HG03196 (cell line): ENCODE measurements around the gene ADAM12.

ENCODE experiments used
- ATAC-seq: cut with Tn5 transposase; IDR thresholded peaks from one replicate; pipeline ENCODE4 v1.9.1; 2021; ENCODE audit not compliant: unreplicated experiment

ADAM12 gene

DNA sequence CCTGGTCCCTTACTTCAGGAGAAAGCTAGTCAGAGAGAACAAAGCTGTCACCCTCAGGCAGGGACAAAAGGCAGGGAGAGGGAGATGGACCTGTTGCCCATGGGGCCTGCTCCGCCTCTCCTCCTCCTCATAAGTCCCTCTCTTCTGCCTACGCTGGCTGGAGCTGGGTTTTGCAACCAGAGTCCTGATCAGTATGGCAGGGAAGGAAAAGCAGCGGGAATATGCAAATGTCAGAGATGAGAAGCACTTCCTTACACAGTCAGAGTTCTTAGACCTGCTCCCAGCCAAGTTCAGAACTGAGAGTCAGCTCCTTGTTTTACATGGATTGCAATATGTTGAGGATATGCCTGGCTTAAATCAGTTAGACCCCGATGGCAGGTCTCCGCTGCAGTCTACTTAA, 231.1 kb downstream of the ADAM12 start:
- no peak for ATAC-seq

GRCh38 chr10:126156503-126156902, 231.8 kb downstream of the ADAM12 start:
- ATAC-seq: no peak

DNA sequence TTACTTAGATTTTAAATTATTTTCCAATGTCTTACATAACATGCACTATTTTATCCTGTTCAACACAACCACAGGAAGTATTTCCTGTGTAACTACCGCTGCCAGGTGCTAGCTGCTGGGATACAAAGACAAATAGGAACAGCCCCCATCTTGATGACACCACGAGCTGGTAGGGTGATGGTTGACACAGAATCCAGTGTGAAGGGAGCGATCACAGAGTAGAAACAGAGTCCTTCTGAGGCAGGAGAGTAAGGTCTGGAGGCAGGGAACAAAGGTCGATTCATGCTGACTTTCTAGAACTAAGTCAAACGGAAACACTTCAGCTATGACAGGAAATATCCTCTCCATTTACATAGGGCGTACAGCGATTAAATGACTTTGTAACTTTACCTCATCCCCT, 232.3 kb downstream of the ADAM12 start:
- no peak for ATAC-seq

GRCh38 chr10:126155528-126155927, 232.7 kb downstream of the ADAM12 start:
- ATAC-seq: no peak

- ATAC-seq: no peak
These were observed 234.3 kb downstream of the ADAM12 start for GRCh38 chr10:126153711-126154628.

GRCh38 chr10:126147866-126148587, 240.2 kb downstream of the ADAM12 start:
- no peak for ATAC-seq

GRCh38 chr10:126146771-126147170, 241.5 kb downstream of the ADAM12 start:
- ATAC-seq: no peak

- ATAC-seq: no peak
These were observed 245.2 kb downstream of the ADAM12 start for GRCh38 chr10:126143117-126143516.

GRCh38 chr10:126140746-126141273, 247.5 kb downstream of the ADAM12 start:
- ATAC-seq: no peak

- no peak for ATAC-seq
These were observed 250.6 kb downstream of the ADAM12 start for GRCh38 chr10:126137562-126138221.

- no peak for ATAC-seq
These were observed 252.2 kb downstream of the ADAM12 start for GRCh38 chr10:126135941-126136595.

- no peak for ATAC-seq
These were observed 253.1 kb downstream of the ADAM12 start for GRCh38 chr10:126135177-126135576.

GRCh38 chr10:126133906-126134656, 254.2 kb downstream of the ADAM12 start:
- ATAC-seq: no peak

DNA sequence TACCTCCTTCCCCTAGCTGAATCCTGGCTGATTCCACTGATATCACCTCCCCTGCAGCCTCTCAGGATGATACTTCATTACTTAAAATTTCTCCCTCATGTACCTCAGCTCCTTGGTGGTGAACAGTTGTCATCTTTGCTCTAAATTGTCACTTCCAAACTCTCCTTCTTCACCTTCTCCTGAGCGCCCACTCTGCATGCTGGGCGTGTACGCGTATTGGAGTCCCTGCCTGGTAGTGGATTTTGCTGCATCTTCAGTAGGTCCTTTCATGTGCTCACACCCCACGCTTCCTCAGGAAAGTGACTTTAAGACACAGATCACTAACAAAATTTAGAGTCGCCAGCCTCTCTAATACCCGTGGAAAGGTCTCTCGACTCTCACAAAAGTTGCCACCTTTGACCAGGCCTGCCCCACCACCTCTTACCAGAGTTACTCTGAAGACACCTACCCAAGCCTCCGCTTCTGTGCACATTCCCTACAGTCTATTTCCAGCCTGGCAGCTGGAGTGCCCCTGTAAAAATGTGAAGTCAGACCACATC, 255.1 kb downstream of the ADAM12 start:
- ATAC-seq: no peak

DNA sequence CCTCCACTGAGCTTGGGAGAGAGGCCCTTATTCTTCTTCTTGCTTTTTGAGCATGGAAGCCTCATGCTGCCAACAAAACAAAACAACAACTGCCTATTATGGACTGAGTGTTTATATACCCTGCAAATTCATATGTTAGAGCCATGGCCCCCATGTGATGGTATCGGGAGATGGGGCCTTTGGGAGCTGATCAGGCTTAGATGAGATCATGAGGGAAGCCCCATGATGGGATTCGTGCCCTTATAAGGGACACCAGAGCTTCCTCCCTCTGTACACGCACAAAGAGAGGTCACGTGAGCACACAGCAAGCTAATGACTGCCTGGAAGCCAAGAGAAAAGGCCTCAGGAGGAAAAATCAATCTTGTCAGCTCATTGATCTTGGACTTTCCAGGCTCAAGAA, 256.9 kb downstream of the ADAM12 start:
- ATAC-seq: no peak

GRCh38 chr10:126130271-126130710, 258.0 kb downstream of the ADAM12 start:
- no peak for ATAC-seq

DNA sequence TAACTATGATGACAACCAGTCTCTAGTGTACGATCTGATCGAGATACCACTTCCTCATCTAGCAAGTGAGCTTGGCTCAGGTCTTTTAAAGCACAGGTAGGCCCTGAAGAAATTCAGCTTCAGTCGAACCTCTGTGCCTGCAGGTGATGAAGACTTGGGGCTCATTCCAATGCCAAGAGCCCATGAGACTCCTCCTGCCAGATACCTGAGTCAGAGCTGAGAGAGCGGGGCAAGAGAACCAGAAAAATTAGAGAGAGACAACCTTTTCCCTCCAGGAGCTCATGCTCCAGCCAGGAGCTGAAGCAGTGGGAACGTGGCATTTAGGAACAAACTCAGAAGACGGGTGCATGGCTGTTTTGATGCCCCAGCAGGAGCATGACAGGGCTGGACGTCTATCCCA, 259.3 kb downstream of the ADAM12 start:
- no peak for ATAC-seq

DNA sequence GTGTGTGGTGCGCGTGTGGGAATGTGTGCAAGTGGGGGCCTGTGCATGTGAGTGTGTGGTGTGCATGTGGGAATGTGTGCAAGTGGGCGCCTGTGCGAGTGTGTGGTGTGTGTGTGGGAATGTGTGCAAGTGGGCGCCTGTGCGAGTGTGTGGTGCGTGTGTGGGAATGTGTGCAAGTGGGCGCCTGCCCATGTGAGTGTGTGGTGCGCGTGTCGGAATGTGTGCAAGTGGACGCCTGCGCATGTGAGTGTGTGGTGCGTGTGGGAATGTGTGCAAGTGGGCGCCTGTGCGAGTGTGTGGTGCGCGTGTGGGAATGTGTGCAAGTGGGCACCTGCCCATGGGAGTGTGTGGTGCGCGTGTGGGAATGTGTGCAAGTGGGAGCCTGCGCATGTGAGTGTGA, 259.7 kb downstream of the ADAM12 start:
- ATAC-seq: no peak

GRCh38 chr10:126127481-126128029, 260.7 kb downstream of the ADAM12 start:
- ATAC-seq: no peak

DNA sequence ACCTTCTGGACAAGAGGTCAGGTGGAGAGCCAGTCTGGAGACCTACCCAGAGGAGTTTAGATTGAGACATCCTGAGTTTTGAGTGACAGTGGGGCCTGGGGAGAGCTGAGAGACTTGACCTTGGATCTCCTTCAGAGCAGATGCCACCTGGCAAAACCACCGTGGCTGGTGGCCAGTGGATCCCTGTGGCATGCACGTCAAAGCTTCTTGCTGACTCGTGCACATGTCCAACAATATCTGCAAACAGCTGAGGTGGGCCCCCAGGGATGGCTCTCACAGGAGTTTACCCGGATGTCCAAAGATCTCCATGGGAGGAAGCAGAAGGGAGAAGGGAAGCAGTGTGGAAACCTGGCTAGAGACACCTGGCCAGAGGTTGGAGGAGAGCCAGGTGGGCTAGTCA, 261.4 kb downstream of the ADAM12 start:
- ATAC-seq: no peak
